K562 (cell line): Measurements from ENCODE around the gene SEZ6. TPM values are rescaled to one million over a fixed set of nuclear protein-coding genes. Genes with fewer than 3 reads are reported as not detected.

ENCODE experiments used
- ATAC-seq: fragments of 200-7000 bp; cut with Tn5 transposase; 3 replicates; pipeline ENCODE4 v1.9.1; 2020; ENCODE audit warnings: moderate library complexity
- BruUV-seq: library from RNA; stranded (reverse); fragments of 400-500 nt; replicated peaks from 2 replicates; lab custom pipeline; 2021; lab: Mats Ljungman, UMichigan
- CTCF ChIA-PET: fragments of 300-600 bp; formaldehyde crosslinking; extraction: SDS; loops from one replicate; lab custom pipeline; 2021; ENCODE audit warnings: low intra/inter-chr PET ratio; lab: Yijun Ruan, JAX
- POLR2A ChIA-PET: fragments of 300-600, 350-650 bp; sonication (Branson Sonifier 250); formaldehyde crosslinking; extraction: SDS; loops from one replicate; lab custom pipeline; 2021; ENCODE audit warnings: antibody characterized with exemption, inconsistent platforms; lab: Yijun Ruan, JAX
- DNase-seq, 4 experiments: peaks; one replicate each; pipeline versions ENCODE4 v3.0.0 to v3.0.0-alpha.2; 2011 to 2018; ENCODE audit warnings: low spot score in 3 of 4, mixed read lengths in 3 of 4; ENCODE audit errors: extremely low read depth in 1 of 4
- FAIRE-seq: peaks from 2 replicates; lab custom pipeline; 2011; peaks lifted over from hg19 to GRCh38; lab: Jason Lieb, UNC
- H2AFZ ChIP-seq: 2 replicates; pipeline ENCODE4 v1.6.0; 2011; ENCODE audit warnings: low read depth, low read length, control low read depth, inconsistent platforms
- H3K27ac ChIP-seq: fragments of 200-600 bp; 3 replicates; pipeline ENCODE4 v1.8.0; 2011; ENCODE audit warnings: low read depth, mild to moderate bottlenecking, control low read depth, inconsistent platforms, low read length, moderate library complexity, mixed read lengths; ENCODE audit errors: extremely low read depth
- H3K27me3 ChIP-seq, 2 experiments: fragments of 300-600 bp in 1 of 2; 2 replicates in 1 of 2; 3 replicates in 1 of 2; pipeline versions ENCODE4 v1.6.0 to v1.8.0; 2011; ENCODE audit warnings: inconsistent platforms in 2 of 2, low read length in 2 of 2, mild to moderate bottlenecking in 1 of 2, mixed read lengths in 1 of 2, moderate library complexity in 1 of 2; ENCODE audit not compliant: control insufficient read depth in 2 of 2, insufficient read depth in 2 of 2
- H3K36me3 ChIP-seq: fragments of 300-600 bp; 3 replicates; pipeline ENCODE4 v1.8.0; 2011; ENCODE audit warnings: mild to moderate bottlenecking, low read length, inconsistent platforms; ENCODE audit not compliant: control insufficient read depth, insufficient read depth
- H3K4me1 ChIP-seq, 2 experiments: fragments of 200-600 bp in 1 of 2; replicated peaks in 1 of 2; 2 replicates in 1 of 2; 3 replicates in 1 of 2; pipeline versions ENCODE4 v1.5.1 to v1.8.0; 2011; ENCODE audit warnings: inconsistent platforms in 2 of 2, low read length in 2 of 2, mild to moderate bottlenecking in 1 of 2, mixed read lengths in 1 of 2, moderate library complexity in 1 of 2; ENCODE audit not compliant: control insufficient read depth in 2 of 2, insufficient read depth in 2 of 2
- H3K4me2 ChIP-seq: 2 replicates; pipeline ENCODE4 v1.6.1; 2011; ENCODE audit warnings: low read length, control low read depth, inconsistent platforms, mixed read lengths; ENCODE audit not compliant: insufficient read depth
- H3K4me3 ChIP-seq: fragments of 200-600 bp; sonication (generic), shearing (Covaris generic); 2 replicates; pipeline ENCODE4 v1.5.1; 2016; ENCODE audit warnings: control low read depth, inconsistent platforms
- H3K79me2 ChIP-seq: fragments of 200-600 bp; 3 replicates; pipeline ENCODE4 v1.8.0; 2011; ENCODE audit warnings: low read length, inconsistent platforms; ENCODE audit not compliant: control insufficient read depth, insufficient read depth
- H3K9ac ChIP-seq, 2 experiments: 2 replicates each; pipeline versions ENCODE4 v1.6.0 to v1.6.1; 2011; ENCODE audit warnings: low read depth in 2 of 2, low read length in 2 of 2, control low read depth in 1 of 2, inconsistent platforms in 1 of 2, mild to moderate bottlenecking in 1 of 2, mixed read lengths in 1 of 2; ENCODE audit not compliant: insufficient read depth in 1 of 2
- H3K9me1 ChIP-seq: one replicate; pipeline ENCODE4 v1.6.0; 2011; ENCODE audit warnings: inconsistent platforms, mild to moderate bottlenecking, low read length, moderate library complexity; ENCODE audit not compliant: control insufficient read depth, insufficient read depth
- H3K9me3 ChIP-seq: replicated peaks from 2 replicates; pipeline ENCODE4 v1.5.1; 2011; ENCODE audit warnings: low read depth, low read length, inconsistent platforms; ENCODE audit not compliant: control insufficient read depth, insufficient read depth
- H4K20me1 ChIP-seq: replicated peaks from 2 replicates; pipeline ENCODE4 v1.6.1; 2011; ENCODE audit warnings: low read length, inconsistent platforms, mixed read lengths; ENCODE audit not compliant: control insufficient read depth, insufficient read depth
- BRF1 ChIP-seq: IDR thresholded peaks from 3 replicates; pipeline ENCODE4 v1.6.1; 2011; ENCODE audit warnings: borderline replicate concordance, mild to moderate bottlenecking; ENCODE audit not compliant: insufficient read length; ENCODE audit errors: extremely low read depth
- CTBP1 ChIP-seq: fragments of 450-650 bp; IDR thresholded peaks from 2 replicates; pipeline ENCODE4 v1.6.1; 2016; ENCODE audit warnings: borderline replicate concordance
- E2F5 ChIP-seq: sonication (generic); formaldehyde crosslinking; IDR thresholded peaks from 2 replicates; pipeline ENCODE4 v1.8.0; 2022; ENCODE audit warnings: mild to moderate bottlenecking, missing genetic modification reagents
- ELF1 ChIP-seq: fragments of 200-800 bp; sonication (Bioruptor generic); IDR thresholded peaks from 2 replicates; pipeline ENCODE4 v1.6.1; 2016; ENCODE audit warnings: missing genetic modification characterization, missing compliant biosample characterization
- HMBOX1 ChIP-seq: sonication (generic); IDR thresholded peaks from 2 replicates; pipeline ENCODE4 v1.6.1; 2016
- HOXB6 ChIP-seq: fragments of 250-450 bp; sonication (Bioruptor Pico); IDR thresholded peaks from 2 replicates; pipeline ENCODE4 v1.5.1; 2022; ENCODE audit warnings: mild to moderate bottlenecking, borderline replicate concordance
- MLX ChIP-seq, 2 experiments: fragments of 450-650 bp in 1 of 2; sonication (generic) in 1 of 2; formaldehyde crosslinking; conservative IDR thresholded peaks; 2 replicates each; pipeline versions ENCODE4 v1.4.0 to v1.8.1; 2020 to 2022; ENCODE audit warnings: mild to moderate bottlenecking in 1 of 2, missing genetic modification reagents in 1 of 2
- PATZ1 ChIP-seq: fragments of 250-450 bp; sonication (Bioruptor Pico); IDR thresholded peaks from 2 replicates; pipeline ENCODE4 v1.5.0; 2020; ENCODE audit warnings: mild to moderate bottlenecking, borderline replicate concordance
- RBM17 ChIP-seq: fragments of 200-400 bp; formaldehyde crosslinking; IDR thresholded peaks from 2 replicates; pipeline ENCODE4 v1.6.1; 2017; ENCODE audit warnings: low read depth, mild to moderate bottlenecking, low read length, borderline replicate concordance
- TAL1 ChIP-seq: fragments of 450-650 bp; IDR thresholded peaks from 2 replicates; pipeline ENCODE4 v1.6.1; 2016; ENCODE audit warnings: mild to moderate bottlenecking
- WGBS: fragments of 100-300 bp; shearing (Covaris generic); methylation state at CpG from one replicate; pipeline ENCODE4 v1.1.6; 2016; ENCODE audit warnings: low coverage, mixed read lengths; ENCODE audit not compliant: insufficient coverage; ENCODE audit errors: missing lambda C conversion rate; 5-methylcytosine and 5-hydroxymethylcytosine counted together
- in situ Hi-C: fragments of 300-500 bp; cut with MboI; formaldehyde crosslinking; loops from 4 replicates; pipeline ENCODE4 v1.15.0; 2018; ENCODE audit warnings: inconsistent platforms, mixed read lengths
- intact Hi-C: fragments of 100-400 bp; cut with micrococcal nuclease; formaldehyde crosslinking; loops from 2 replicates; pipeline ENCODE4 v1.14.2; 2022
- polyA plus RNA-seq, 8 experiments: library from polyadenylated mRNA; depleted of rRNA in 4 of 8; stranded (reverse) in 5 of 8; unstranded in 3 of 8; fragments of >200 nt; fragmentation: Nextera tagmentation in 2 of 8; fragmentation: Illumina TruSeq in 1 of 8; extraction: Ambion mirVana in 2 of 8; extraction: Trizol in 1 of 8; gene quantifications; 2 replicates each; pipeline versions ENCODE4 v1.2.1 to v1.2.3, GENCODE V29; 2011 to 2014; ENCODE audit warnings: inconsistent platforms in 1 of 8, missing spikeins in 1 of 8
- total RNA-seq, 7 experiments: library from RNA; depleted of rRNA in 6 of 7; stranded (reverse); fragments of >200 nt in 6 of 7; fragmentation: Illumina TruSeq in 2 of 7; extraction: Trizol in 2 of 7; gene quantifications; 2 replicates each; pipeline versions ENCODE4 v1.2.1 to v1.2.3, GENCODE V29; 2011 to 2021; ENCODE audit warnings: low replicate concordance in 1 of 7
- TF ChIP-seq, protein P1 (sequence below): fragments of 250-450 bp; sonication (Bioruptor Pico); IDR thresholded peaks from 2 replicates; pipeline ENCODE4 v1.5.0; 2021

SEZ6 gene
- total and polyA plus RNA-seq, 9 of the 15 experiments (the other 6 are each of a cell fraction or from before 2014, with no cell fraction given), result not detected

- intact Hi-C loops, result no loop called here
- no peaks in the 10 kb centered on the region for H3K36me3 ChIP-seq
Observed at GRCh38 chr17:28985950-28986713, 19.7 kb downstream of the SEZ6 start.

More at GRCh38 chr17:28985950-28986713, 19.7 kb downstream of the SEZ6 start:
- CTCF ChIA-PET, result no interaction called here
- FAIRE-seq, result no peak
- Histone ChIP-seq H3K27ac (no peak overlapping the region), H3K4me2 (no peak overlapping the region), H3K27me3 (peaks cover 7 to 67% of the 10 kb centered on the region in 2 experiments; a peak in 3 of 5 replicates), H3K79me2 (no peaks in the 10 kb centered on the region), H3K9me1 (no peaks in the 10 kb centered on the region), H3K9ac (no peak overlapping the region), H2AFZ (no peak overlapping the region), H3K9me3 (no peaks in the 10 kb centered on the region), H3K4me3 (no peak overlapping the region), H4K20me1 (peaks cover 11% of the 10 kb centered on the region; the same call in 1 of the 2 replicates), H3K4me1 (peaks cover 0 to 9% of the 10 kb centered on the region in 2 experiments; a peak in 2 of 5 replicates)
- BruUV-seq, result no TSS peak
- in situ Hi-C loops, result no loop called here
- TF ChIP-seq, protein P1, sequence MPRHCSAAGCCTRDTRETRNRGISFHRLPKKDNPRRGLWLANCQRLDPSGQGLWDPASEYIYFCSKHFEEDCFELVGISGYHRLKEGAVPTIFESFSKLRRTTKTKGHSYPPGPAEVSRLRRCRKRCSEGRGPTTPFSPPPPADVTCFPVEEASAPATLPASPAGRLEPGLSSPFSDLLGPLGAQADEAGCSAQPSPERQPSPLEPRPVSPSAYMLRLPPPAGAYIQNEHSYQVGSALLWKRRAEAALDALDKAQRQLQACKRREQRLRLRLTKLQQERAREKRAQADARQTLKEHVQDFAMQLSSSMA (CRISPR knock-in tag), result no peak
- no peak for TF ChIP-seq RBM17
- TF ChIP-seq TAL1, result no peak
- TF ChIP-seq BRF1, result no peak
- no peak for TF ChIP-seq HOXB6 (CRISPR knock-in tag)
- no peak for TF ChIP-seq HMBOX1
- no peak for TF ChIP-seq MLX (CRISPR knock-in tag; conservative IDR thresholded peaks at IDR 0.05)
- no peak for TF ChIP-seq PATZ1
- no peak for TF ChIP-seq E2F5 (CRISPR knock-in tag)
- TF ChIP-seq ELF1 (tag), result no peak
- TF ChIP-seq CTBP1, result no peak
- WGBS, result 14% methylated on average over 29 of the region's 36 CpGs
- no peak for ATAC-seq
- DNase-seq, result peak in 2 of 4 experiments; percentile 46 to 50
- POLR2A ChIA-PET, result interaction anchor here (2.8 kb wide), 1 partner anchor 14 kb away, joined by 15 read pairs; no protein-coding TSS in a partner anchor
